Activated CD4-positive, alpha-beta T cell treated with anti-CD3 and anti-CD28 coated beads, Interleukin-2, amount 50 U/mL, for 4 hours (primary cell): ENCODE results near the gene PCYT2.
"Not testable (repeated sequence)": the region's sequence is repeated elsewhere in the genome, so short reads cannot be mapped to it uniquely, and the experiment has no call there.

Source experiments
- DNase-seq, 2 experiments: peaks; one replicate each; pipeline ENCODE4 v3.0.0-alpha.2; 2020

Gene PCYT2

GRCh38 chr17:81926451-81927151 is 15.4 kb upstream of the PCYT2 start:
- peak; percentile 50 to 60 for DNase-seq

- no peak for DNase-seq
Measured at GRCh38 chr17:81925860-81926450, 14.8 kb upstream of the PCYT2 start.

- DNase-seq, result no peak
Measured at GRCh38 chr17:81924557-81925532, 13.6 kb upstream of the PCYT2 start.

- DNase-seq, result no peak
Measured at GRCh38 chr17:81923302-81924260, 12.4 kb upstream of the PCYT2 start.

GRCh38 chr17:81922566-81923301 is 11.5 kb upstream of the PCYT2 start:
- no peak for DNase-seq

- no peak for DNase-seq
Measured at GRCh38 chr17:81921996-81922565, 10.9 kb upstream of the PCYT2 start.

- DNase-seq, result no peak
Measured at GRCh38 chr17:81921537-81921862, 10.3 kb upstream of the PCYT2 start.

GRCh38 chr17:81920612-81921536 is 9.7 kb upstream of the PCYT2 start:
- no peak for DNase-seq

- no peak for DNase-seq
Measured at GRCh38 chr17:81918832-81919545, 7.8 kb upstream of the PCYT2 start.

- not testable (repeated sequence) for DNase-seq
Measured at GRCh38 chr17:81918333-81918669, 7.1 kb upstream of the PCYT2 start.

- peak; percentile 69 to 74 for DNase-seq
Measured at GRCh38 chr17:81917565-81918332, 6.5 kb upstream of the PCYT2 start, which contains the start of gene SIRT7. SIRT7 (minus strand) TSS chr17:81918176; CDS start chr17:81918131, 45 bp downstream.

GRCh38 chr17:81916234-81917001 is 5.2 kb upstream of the PCYT2 start:
- no peak for DNase-seq

- DNase-seq, result no peak
Measured at GRCh38 chr17:81915331-81915730, 4.1 kb upstream of the PCYT2 start.

GRCh38 chr17:81914103-81914850 is 3.1 kb upstream of the PCYT2 start:
- no peak for DNase-seq

- DNase-seq, result no peak
Measured at GRCh38 chr17:81913394-81914102, 2.3 kb upstream of the PCYT2 start.
